GM12873 (cell line): ENCODE data around the gene EDEM3.

Source experiments
- TF ChIP-seq, protein P1 (sequence below): IDR thresholded peaks from 2 replicates; pipeline ENCODE4 v1.5.1; 2012; ENCODE audit warnings: low read depth, mild to moderate bottlenecking, moderate library complexity, low read length, control low read depth; ENCODE audit not compliant: insufficient read depth; ENCODE audit errors: missing control alignments

Gene EDEM3

DNA sequence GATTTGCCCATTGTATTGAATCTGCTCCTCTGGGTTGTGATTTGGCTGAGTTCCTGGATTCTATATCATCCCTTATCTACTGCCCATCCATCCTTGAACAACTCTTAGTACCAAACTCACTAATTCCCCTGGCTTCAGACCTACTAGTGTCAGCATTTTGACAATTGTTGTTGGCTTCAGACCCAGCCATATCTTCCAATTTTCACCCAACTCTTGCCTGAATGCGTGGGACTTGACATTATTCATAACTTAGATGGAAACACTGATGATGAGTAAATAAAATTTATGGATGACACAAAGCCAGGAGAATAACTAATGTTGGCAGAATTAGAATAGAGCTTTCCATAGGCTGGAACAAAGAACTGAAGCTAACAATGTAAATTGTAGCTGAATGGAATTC is 27.3 kb upstream of the EDEM3 start:
- TF ChIP-seq, protein P1, sequence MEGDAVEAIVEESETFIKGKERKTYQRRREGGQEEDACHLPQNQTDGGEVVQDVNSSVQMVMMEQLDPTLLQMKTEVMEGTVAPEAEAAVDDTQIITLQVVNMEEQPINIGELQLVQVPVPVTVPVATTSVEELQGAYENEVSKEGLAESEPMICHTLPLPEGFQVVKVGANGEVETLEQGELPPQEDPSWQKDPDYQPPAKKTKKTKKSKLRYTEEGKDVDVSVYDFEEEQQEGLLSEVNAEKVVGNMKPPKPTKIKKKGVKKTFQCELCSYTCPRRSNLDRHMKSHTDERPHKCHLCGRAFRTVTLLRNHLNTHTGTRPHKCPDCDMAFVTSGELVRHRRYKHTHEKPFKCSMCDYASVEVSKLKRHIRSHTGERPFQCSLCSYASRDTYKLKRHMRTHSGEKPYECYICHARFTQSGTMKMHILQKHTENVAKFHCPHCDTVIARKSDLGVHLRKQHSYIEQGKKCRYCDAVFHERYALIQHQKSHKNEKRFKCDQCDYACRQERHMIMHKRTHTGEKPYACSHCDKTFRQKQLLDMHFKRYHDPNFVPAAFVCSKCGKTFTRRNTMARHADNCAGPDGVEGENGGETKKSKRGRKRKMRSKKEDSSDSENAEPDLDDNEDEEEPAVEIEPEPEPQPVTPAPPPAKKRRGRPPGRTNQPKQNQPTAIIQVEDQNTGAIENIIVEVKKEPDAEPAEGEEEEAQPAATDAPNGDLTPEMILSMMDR: no peak

DNA sequence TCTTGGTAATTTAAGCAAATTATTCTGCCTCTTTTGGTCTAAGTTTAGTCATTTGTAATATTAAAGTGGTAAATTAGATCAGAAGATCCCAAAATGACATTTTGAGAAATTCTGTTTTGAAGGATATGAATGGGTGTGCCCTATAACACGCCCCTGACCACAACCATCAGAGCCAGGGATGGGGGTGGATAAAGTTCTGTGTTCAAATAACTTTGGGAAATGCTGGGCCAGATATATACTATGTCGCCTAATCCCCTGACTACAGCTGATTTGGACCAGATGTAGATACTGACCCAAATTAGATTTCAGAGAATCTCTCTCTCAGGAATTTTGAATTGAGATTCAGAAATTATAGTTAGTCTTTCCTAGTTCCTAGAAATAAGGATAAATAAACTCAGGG is 21.2 kb upstream of the EDEM3 start:
- TF ChIP-seq, protein P1: no peak

DNA sequence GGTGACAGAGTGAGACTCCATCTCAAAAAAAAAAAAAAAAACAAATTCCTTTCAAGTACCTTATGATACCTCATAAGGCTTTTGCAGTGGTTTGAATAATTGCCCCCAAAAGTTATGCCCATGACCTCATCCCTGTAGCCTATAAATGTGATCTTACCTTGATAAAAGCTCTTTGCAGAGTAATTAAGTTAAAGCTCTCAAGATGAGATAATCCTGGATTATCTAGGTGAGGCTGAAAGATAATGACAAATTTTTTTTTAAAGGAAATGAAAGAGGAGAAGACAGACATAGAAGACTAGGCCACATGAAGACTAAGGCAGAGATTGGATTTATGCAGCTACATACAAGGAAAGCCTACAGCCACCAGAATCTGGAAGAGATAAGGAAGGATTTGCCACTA is 20.7 kb upstream of the EDEM3 start:
- TF ChIP-seq, protein P1: no peak

DNA sequence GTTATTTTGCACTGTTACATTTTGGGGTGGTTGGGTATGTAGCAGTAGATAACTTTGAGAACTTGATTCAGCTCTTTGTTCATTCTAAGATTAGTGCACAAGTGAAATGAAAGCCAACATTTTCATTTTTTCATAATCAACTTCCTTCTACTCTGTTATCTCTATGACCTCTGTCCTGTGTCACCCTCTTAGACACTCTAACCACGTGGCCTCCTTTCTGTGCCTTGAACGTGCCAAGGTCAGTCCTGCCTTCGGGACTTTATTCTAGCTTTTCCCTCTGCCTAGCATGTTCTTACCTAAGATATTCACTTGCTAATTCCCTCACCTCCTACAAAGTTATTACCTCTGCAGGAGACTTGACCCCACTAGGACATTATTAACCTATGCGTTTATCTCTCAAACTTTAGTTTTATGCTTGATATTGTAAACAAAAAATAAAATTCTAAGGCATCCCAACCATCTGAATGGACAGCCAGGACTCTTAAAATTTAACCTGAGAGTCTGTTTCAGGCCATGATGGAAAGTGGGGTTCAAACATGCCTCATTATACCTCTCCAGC is 19.2 kb upstream of the EDEM3 start:
- TF ChIP-seq, protein P1: no peak

DNA sequence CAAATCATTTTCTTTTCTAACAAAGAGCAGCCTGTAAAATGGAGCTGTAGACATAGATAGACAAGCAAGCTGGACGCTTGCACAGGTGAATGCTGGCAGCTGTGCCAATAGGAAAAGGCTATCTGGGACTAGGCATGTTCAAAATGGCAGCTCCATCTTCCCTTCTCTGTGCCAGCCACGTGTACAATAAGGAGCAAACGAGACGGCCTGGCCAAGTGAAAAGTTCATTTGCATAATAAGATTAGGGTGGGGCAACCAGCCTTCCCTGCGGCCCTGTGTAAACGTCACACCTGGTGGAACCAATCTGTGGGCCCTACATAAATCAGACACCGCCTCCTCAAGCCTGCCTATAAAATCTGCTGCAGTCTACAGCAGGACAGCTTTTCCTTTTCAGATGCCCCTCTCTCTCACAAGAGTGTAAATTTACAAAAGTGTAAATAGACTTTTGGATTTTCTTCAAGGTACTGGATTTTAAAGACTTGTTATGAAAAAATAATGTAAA is 16.6 kb upstream of the EDEM3 start:
- TF ChIP-seq, protein P1: no peak

DNA sequence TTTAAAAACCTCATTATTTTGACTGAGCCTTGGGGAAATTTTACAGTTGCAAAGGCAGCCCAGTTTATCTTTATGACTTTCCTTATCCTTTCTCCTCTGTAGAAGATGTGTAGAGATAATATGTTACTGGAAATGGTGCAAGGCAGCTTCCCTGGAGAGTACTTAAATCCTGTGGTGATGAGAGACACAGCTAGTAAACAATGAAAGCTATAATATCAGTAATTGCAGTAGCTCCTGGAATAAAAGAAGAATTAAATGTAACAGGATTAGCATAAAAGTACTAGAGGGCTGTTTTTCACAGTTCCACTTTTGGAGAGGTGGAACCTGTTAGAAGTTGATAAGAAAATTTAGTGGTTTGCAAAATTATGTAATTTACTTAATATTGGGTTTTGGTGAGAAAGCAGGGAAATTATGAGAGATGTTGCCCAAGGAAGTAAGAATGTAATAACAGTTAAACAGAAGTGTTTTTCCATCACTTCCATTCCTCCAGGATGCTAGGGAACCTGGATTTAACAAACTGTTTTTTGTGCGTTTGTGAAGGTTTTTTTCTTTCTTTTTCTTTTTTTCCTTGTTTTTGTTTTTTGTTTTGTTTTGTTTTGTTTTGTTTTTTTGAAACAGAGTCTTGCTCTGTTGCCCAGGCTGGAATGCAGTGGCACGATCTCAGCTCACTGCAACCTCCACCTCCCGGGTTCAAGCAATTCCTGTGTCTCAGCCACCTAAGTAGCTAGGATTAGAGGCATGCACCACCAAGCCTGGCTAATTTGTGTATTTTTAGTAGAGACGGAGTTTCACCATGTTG is 15.7 kb upstream of the EDEM3 start:
- TF ChIP-seq, protein P1: no peak

DNA sequence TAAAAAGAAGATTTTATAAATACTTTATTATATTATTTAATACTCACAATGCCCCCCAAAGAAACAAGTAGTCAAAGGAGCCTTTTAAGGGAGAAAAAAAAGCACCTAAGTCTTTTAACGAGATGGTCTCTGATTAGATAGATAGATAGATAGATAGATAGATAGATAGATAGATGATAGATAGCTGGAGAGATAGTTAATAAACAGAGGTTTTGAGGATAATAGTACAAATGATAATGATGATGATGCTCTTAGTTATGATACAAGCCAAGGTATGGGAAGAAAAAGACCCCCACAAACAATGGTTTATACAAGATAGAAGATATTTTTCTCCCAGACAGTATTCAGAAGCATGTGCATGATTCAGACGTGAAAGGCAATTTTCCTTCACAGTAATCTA is 14.6 kb upstream of the EDEM3 start:
- TF ChIP-seq, protein P1: no peak
